Amniotic stem cell (primary cell): ENCODE results near the gene TMEM144.

Experiments
- DNase-seq: peaks from one replicate; lab custom pipeline; 2025; lab: John Stamatoyannopoulos, UW

TMEM144 gene

GRCh38 chr4:158209825-158210807 is at the start of gene TMEM144:
TMEM144 (plus strand) TSS chr4:158210486; CDS start chr4:158212668, 2,182 bp downstream.
- peak; percentile 80 for DNase-seq

- no peak for DNase-seq
These were observed 48.5 kb upstream of the TMEM144 start for GRCh38 chr4:158161551-158162354.

- no peak for DNase-seq
These were observed 47.7 kb upstream of the TMEM144 start for GRCh38 chr4:158162631-158163030.

- no peak for DNase-seq
These were observed 46.1 kb upstream of the TMEM144 start for GRCh38 chr4:158163941-158164767.

- DNase-seq, result no peak
These were observed 45.5 kb upstream of the TMEM144 start for GRCh38 chr4:158164768-158165213.

GRCh38 chr4:158166701-158167100 is 43.6 kb upstream of the TMEM144 start:
- DNase-seq, result no peak

GRCh38 chr4:158168606-158169005 is 41.7 kb upstream of the TMEM144 start:
- no peak for DNase-seq

- DNase-seq, result no peak
These were observed 40.8 kb upstream of the TMEM144 start for GRCh38 chr4:158169506-158169905.

- DNase-seq, result no peak
These were observed 40.2 kb upstream of the TMEM144 start for GRCh38 chr4:158169931-158170690.

- no peak for DNase-seq
These were observed 39.4 kb upstream of the TMEM144 start for GRCh38 chr4:158170691-158171561.

GRCh38 chr4:158172261-158173258 is 37.7 kb upstream of the TMEM144 start, which contains the start of gene GASK1B:
GASK1B (minus strand) TSS chr4:158173025; CDS start chr4:158171375, 1,650 bp downstream.
- DNase-seq, result peak; percentile 22

GRCh38 chr4:158176108-158176507 is 34.2 kb upstream of the TMEM144 start:
- DNase-seq, result no peak

GRCh38 chr4:158176776-158177175 is 33.5 kb upstream of the TMEM144 start:
- no peak for DNase-seq

GRCh38 chr4:158179465-158179864 is 30.8 kb upstream of the TMEM144 start:
- no peak for DNase-seq

GRCh38 chr4:158181906-158182305 is 28.4 kb upstream of the TMEM144 start:
- no peak for DNase-seq

- no peak for DNase-seq
These were observed 27.6 kb upstream of the TMEM144 start for GRCh38 chr4:158182736-158183135.

- no peak for DNase-seq
These were observed 23.5 kb upstream of the TMEM144 start for GRCh38 chr4:158186815-158187214.

- no peak for DNase-seq
These were observed 20.9 kb upstream of the TMEM144 start for GRCh38 chr4:158189422-158189821.

GRCh38 chr4:158190718-158191117 is 19.6 kb upstream of the TMEM144 start:
- no peak for DNase-seq
